ENCODE measurements around the gene FLACC1.

FLACC1 gene

DNA sequence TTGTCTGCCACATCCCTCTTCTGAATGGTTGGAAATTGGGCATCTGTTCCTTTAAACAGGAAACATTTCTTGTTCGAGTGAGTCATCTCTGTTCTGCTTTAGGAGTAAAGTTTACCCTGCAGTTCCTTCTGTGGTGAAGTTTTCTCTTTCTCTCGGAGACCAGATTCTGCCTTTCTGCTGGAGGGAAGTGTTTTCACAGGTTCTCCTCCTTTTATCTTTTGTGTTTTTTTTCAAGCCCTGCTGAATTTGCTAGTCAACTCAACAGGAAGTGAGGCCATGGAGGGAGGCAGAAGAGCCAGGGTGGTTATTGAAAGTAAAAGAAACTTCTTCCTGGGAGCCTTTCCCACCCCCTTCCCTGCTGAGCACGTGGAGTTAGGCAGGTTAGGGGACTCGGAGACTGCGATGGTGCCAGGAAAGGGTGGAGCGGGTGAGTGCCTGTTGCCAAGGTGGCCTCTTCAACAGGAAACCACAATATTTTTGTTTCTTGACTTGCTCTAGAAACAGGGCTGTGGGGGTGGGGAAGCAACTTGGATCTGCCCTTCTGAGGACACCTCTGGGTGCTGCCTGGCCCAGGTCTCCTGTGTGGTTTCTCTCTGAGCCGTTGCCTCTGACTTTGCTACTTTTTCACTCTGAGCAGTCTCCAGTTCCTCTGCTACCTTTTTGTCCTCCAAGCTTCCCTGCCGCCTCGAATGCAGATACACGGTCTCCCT, 99.0 kb downstream of the FLACC1 start:
- peak; percentile 35 for DNase-seq (ENCODE audit: low read depth)
- H3K4me3 ChIP-seq (ENCODE audit: low read depth, low read length), result peak overlapping the region; percentile 38
- TF ChIP-seq, protein P1, sequence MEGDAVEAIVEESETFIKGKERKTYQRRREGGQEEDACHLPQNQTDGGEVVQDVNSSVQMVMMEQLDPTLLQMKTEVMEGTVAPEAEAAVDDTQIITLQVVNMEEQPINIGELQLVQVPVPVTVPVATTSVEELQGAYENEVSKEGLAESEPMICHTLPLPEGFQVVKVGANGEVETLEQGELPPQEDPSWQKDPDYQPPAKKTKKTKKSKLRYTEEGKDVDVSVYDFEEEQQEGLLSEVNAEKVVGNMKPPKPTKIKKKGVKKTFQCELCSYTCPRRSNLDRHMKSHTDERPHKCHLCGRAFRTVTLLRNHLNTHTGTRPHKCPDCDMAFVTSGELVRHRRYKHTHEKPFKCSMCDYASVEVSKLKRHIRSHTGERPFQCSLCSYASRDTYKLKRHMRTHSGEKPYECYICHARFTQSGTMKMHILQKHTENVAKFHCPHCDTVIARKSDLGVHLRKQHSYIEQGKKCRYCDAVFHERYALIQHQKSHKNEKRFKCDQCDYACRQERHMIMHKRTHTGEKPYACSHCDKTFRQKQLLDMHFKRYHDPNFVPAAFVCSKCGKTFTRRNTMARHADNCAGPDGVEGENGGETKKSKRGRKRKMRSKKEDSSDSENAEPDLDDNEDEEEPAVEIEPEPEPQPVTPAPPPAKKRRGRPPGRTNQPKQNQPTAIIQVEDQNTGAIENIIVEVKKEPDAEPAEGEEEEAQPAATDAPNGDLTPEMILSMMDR (IDR thresholded peaks at IDR 0.05; ENCODE audit: control insufficient read depth, extremely low read depth, insufficient read depth), result no peak

DNA sequence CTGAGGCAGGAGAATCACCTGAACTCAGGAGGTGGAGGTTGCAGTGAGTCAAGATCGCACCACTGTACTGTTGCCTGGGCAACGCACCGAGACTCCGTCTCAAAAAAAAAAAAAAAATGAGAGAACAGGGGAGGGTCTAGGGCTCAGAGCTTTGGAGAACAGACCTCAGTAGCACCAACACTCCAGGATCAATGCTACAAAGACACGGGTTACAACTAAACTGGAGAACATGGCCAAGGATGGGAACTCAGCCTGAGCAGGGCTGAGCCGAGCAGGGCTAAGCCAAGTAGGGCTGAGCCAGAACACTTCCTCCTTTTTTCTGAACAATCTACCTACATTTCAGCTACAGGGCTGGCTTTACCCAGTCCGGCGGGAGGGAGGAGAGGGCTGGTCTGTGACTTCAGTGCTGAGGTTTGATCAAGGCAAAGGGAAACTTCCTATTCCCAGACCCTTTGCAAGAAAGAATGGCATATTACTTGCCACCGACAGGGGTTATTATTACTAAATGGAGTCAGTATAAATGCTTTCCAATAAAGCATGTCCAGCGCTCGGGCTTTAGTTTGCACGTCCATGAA, 99.7 kb downstream of the FLACC1 start:
- TF ChIP-seq, protein P1 (IDR thresholded peaks at IDR 0.05; ENCODE audit: control insufficient read depth, extremely low read depth, insufficient read depth), result no peak
- peak overlapping the region; percentile 38 for H3K4me3 ChIP-seq (ENCODE audit: low read depth, low read length)
- no peak for DNase-seq (ENCODE audit: low read depth)

DNA sequence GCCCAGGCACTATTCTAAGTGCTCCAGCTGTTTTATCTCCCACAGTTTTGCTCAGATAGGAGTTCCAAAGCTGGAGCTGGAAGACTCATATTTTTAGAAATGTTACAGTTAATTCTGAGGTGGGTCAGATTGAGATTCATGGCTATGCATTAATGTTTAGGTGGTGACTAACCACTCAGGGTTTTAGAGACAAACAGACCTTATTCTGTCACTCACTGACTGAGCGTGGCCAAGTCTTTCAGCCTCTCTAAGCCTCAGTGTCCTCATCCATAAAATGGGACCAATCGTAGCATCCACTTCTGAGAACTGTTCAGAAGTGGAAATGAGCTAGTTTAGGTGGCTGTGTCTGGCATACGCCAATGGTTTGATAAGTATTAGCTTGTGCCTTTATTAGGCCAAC, 101.1 kb downstream of the FLACC1 start:
- H3K4me3 ChIP-seq (ENCODE audit: low read depth, low read length), result no peak overlapping the region
- TF ChIP-seq, protein P1 (IDR thresholded peaks at IDR 0.05; ENCODE audit: control insufficient read depth, extremely low read depth, insufficient read depth), result no peak
- no peak for DNase-seq (ENCODE audit: low read depth)

DNA sequence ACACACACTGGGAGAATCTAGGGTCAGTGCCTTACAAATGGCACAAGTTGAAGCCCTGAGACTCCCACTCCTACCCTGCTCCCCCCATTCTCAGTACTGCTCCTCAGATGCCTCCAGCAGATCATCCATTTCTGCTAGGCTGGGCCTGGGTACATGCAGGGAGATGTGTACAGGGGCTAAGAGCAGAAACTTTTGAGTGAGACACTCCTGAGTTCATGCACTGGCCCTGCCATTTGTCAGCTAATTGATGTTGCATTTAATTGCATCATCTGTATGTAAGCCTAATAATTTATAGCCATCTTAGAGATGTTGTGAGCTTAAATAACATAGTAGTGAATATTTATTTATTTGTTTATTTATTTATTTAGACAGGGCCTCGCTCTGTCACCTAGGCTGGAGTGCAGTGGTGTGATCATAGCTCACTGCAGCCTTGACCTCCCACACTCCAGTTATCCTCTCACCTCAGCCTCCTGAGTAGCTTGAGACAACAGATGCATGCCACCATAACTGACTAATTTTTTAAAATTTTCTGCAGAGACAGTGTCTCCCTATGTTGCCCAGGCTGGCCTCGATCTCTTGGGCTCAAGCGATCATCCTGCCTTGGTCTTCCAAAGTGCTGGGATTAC, 101.6 kb downstream of the FLACC1 start:
- TF ChIP-seq, protein P1 (IDR thresholded peaks at IDR 0.05; ENCODE audit: control insufficient read depth, extremely low read depth, insufficient read depth), result no peak
- no peak for DNase-seq (ENCODE audit: low read depth)
- no peak overlapping the region for H3K4me3 ChIP-seq (ENCODE audit: low read depth, low read length)

DNA sequence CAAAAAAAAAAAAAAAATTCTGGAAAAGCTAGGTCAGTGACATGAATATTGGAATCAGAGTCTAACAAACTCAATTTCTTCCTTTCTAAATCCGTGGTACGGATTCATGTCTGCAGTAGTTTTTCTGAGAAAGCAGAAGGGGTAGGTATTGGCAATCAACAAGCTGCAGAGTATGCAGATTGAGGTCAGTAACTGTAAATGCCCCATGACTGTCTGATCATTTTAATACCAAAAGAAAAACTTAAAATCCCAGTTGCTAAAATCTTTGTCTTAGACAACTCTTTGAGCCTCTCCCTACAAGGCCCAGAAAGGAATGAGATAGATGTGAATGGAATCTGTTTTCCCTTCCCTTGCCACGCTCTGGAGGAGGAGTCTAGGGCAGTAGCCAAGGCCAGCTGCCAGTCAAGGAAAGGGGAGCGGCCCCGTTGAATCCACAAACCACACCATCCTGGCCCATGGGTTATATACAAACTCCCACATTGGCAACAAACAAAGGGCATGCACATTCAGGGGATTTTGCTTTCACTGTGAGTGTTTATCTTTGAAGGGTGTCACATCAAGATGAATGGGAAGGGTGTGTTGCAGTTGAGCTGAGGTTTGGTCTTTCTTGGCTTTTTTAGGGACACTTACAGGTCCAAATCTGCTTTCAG, 102.9 kb downstream of the FLACC1 start:
- DNase-seq (ENCODE audit: low read depth), result no peak
- no peak overlapping the region for H3K4me3 ChIP-seq (ENCODE audit: low read depth, low read length)

DNA sequence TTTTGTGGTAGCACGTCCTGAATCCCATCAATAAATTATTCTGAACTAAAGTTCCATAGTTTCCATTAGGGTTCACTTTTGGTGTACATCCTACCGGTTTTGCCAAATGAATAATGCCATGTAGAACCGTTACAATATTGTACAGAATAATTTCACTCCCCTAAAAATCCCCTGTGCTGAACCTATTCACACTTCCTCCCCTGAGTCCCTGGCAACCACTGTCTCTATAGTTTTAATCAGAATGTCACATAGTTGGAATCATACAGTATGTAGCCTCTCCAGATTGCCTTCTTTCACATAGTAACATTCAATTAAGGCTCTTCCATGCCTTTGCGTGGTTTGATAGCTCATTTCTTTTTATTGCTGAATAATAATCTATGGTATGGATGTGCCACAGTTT, 106.4 kb downstream of the FLACC1 start:
- H3K4me3 ChIP-seq (ENCODE audit: low read depth, low read length), result no peak overlapping the region
- TF ChIP-seq, protein P1 (IDR thresholded peaks at IDR 0.05; ENCODE audit: control insufficient read depth, extremely low read depth, insufficient read depth), result no peak
- no peak for DNase-seq (ENCODE audit: low read depth)

More for the DNA sequence above, 102.9 kb downstream of the FLACC1 start:
- TF ChIP-seq, protein P1 (IDR thresholded peaks at IDR 0.05; ENCODE audit: control insufficient read depth, extremely low read depth, insufficient read depth), result no peak
